HG02943 (cell line): Measurements from ENCODE around the gene KCNK1.

Experiments used
- ATAC-seq: cut with Tn5 transposase; IDR thresholded peaks from one replicate; pipeline ENCODE4 v1.9.1; 2021; ENCODE audit warnings: mild to moderate bottlenecking, low read depth, moderate library complexity; ENCODE audit not compliant: unreplicated experiment

The KCNK1 gene

DNA sequence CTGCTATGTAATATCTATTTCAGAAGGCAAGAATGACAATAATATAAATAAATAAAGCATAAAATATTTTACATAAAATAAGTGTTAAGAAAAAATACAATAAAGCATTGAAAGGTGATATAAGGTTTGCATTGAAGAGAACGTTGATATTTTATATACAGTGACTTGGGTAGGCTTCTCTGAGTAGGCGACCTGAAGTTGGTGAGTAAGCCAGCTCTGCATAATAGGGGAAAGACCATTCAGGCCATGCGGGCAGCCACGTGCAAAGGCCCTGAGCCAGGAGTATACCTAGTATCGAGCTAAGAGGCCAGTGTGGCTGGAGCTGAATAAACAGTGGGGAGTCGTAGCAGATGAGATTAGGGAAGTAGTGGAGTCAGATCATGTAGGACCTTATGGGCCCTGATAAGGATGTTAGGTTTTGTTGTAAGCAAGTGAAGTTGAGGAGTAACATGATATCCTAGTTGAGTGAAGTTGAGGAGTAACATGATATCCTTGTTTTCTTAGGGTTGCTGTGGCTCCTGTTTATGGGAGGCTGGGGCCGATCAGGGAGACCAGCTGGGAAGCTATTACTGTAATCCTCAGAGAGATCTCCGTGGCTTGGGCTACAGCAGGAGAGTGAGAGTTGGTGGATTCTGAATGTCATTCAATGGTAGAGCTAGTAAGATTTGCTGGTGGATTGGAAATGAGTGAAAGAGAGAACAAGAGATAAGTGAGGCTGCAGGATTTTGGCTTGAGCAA lies 22.0 kb downstream of the KCNK1 start:
- no peak for ATAC-seq

DNA sequence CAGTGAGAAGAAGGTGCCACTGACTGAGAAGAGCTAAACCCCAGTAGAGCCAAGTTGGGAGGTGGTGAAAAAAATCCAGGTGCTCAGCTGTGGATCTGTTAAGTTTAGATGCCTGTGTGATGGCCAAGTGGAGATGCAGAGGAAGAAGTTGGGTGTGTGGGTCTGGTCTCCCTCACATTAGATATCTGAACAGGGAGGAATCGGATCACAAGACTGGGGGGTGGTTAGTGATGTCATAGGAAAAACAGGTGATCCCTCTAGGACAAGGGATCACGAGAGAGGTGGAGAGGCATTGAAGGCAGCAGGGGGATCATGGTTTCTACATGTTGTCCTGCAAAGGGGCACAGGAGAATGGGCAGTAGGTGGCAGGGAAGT lies 22.6 kb downstream of the KCNK1 start:
- no peak for ATAC-seq

DNA sequence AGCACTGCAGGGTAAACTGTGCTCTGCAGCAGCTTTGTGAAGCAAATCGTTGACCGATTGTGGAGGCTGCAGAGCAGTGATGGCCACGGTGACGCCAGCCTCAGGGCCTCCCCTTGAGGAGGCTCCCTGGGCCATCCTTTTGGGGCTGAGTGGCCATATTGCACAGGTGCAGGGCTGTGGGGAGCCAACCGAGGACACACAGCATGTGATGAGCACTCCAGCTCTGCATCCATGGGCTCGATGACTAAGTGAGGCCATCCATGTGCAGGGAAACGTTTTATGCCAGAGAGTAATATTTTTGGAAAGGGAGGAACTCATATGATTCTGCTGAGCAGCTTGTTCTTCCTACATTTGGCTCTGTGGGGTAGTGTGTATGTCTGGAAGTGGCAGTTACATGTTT lies 24.6 kb downstream of the KCNK1 start:
- no peak for ATAC-seq

DNA sequence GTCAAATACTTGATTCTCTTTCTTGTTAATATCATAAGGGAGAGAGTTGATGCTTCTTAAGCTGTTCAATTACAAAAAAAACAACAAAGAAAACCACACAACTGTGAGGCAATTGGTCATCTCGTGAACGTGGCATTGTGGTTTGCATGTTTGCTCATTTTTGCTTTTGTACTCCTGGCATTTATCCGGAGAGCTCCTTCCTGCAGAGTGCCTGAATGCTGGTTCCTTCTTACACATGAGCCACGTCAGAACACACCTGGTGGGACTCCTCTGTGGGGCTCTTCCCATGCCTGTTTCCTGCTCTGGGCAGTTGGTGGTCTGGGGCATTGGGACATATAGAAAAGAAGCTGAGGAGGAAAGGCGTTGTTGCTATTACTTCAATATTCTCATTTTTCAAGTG lies 25.7 kb downstream of the KCNK1 start:
- ATAC-seq: no peak

DNA sequence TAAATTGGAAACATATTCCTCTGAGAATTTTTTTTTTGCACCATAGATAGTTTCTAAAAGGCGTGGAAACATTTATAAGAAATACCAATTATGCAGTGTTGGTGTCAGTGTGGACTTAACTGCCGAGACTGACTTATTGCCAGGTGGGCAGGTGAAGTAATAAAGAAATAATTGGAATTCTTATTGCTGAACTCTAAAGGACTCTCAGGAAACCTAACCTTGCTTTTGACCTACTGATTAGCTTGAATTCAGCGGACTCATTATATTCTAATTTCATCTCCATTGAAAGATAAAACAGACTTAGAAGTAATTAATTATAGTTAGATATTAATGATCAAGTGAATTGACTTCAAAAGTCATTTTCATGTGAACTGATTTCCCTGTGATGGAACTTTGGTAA lies 26.3 kb downstream of the KCNK1 start:
- ATAC-seq: no peak

DNA sequence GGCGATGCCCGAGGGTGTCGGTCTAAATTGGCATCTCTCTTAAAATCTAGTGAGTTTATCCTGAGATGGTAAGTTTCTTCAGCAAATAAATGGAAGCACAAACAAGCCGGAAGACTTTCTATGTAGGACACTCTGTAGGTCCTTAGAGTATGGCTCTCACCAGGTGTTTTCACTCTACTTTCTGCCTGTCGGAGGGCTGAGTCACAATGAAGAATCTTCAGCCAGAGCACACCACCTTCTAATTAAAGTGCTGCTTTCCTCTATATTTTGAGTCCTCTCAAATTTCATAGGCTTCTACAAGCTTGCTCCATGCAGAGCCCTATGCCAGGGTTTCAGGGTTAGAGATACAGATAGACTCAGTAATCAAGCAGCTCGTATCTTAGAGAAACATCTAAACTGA lies 27.1 kb downstream of the KCNK1 start:
- ATAC-seq: no peak

DNA sequence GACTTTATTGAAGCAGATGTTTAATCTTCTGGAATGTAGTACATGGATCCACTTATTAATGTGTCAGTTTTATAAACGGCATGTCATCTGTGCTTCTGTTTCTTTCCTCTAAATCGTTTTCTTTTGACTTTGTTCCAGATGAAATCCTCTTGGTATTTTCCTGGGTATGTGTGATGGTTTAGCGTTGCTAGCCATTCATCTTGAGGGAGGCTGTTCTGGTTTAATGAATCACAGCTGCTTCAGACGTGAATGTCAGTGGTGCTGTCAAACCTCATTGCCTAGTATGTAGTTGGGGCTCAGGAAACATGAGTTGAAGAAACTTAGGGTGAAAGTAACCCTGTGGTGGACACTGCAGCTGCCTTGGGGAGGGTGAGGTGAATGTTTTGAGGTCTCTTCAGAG lies 33.2 kb downstream of the KCNK1 start:
- ATAC-seq: no peak

DNA sequence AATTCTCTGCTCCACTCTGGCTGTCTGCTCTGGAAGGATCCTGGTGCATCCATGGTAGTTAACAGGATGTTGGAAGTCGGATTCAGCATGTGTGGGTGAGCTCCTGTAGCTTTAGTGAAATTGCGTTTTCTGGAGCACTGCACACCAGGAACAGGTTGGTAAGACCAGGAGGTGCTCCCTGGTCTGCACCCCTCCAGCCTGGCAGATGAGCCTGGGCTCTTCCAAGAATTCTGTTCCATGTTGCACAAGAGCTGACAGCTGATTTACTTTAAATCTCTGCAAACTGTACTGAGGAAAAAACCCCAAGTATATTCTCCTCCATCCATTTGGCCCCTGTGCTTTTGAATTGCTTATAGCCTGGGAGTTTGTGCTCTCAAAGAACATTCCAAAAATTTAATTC lies 33.7 kb downstream of the KCNK1 start:
- ATAC-seq: no peak

DNA sequence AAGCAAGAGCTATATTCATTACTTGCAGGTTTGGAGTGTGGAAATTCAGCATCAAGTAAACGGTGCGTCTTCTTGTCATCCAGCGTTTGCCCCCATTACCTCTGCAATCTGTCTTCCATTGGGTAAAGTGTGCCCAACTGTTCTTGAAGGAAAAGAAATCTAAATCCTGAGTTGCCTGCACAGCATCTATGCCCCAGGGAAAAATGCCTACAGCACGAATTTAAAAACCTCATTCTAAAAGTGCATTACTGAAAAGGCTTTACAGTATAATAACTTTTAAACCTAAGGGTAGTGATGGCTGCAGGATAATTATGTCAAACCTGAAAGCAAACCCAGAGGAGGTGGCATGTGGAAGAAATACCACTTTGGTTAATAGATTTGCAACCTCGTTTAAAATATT lies 37.2 kb downstream of the KCNK1 start:
- no peak for ATAC-seq

DNA sequence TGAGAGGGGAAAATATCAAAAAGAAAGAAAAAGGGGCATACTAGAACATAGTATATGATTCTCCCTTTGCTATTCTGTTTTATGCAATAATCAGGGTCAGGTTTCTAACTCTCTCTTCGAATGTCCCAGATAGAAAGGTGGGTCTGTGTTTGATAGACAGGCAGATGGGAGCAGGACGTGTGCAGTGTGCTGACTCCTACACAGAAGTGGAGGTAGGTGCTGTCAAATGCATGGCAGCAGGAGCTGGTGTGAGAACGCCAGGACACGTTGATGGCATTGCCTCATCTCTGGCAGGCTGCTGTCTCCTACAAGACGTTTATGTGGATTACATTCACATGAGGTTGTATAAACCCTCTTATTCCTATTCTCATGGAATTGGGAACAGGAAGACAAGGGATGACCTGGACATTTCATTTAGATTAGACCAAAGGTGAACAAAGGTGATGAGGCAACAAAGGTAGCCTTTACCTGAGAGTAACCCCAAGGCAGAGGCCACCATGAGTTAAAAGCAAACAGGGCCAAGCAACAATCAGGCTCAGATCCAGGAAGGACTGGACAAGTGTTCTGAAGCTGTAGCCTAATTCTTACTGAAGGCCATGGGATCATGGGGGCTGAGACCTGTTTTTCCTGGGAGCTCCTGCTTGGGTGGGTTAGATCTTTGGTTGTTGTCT lies 37.8 kb downstream of the KCNK1 start:
- ATAC-seq: no peak

DNA sequence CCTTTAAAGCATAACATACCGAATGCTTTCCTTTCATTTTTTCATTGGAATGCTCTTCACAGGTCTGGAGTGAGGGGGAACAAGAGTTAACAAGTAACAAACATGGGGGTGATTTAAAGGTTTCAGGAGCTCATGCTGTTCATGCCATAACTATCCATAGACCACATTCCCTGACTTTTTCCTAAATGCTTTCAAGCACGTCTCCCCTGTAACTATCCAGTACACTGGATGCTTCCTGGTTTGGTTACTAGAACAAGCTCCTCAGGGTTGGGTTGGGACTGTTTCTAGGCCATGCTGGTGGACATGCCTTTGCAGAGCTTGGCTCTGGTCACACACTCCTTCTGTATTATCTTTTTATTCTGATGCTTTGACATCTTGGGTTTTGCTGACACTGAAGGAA lies 38.6 kb downstream of the KCNK1 start:
- ATAC-seq: no peak

DNA sequence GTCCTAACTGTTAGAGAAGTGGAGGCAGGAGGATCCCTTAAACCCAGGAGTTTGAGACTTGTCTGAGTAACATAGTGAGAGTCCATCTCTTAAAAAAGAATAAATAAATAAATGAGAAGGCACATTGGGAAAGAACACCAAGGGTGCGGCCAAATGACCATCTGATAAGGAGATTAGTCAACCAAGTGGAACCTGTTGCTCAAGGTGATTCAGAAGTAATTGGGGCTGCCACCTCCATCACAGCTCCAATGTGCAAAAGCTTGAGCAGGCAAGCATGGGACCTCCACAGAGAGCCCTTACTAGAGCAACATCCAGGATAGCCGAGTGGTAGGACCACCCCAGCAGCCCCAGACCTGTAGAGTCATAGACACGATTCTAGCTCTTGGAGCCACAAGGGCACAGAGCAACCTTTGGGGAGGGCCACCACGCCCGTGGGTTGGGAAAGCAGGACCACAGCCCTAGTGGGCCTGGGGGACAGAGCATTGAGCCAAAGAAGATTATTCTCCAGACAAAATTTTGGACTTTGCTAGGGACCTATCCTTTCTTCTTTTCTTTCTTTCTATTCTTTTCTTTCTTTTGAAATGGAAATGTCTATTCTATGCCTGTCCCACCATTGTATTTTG lies 40.9 kb downstream of the KCNK1 start:
- no peak for ATAC-seq

DNA sequence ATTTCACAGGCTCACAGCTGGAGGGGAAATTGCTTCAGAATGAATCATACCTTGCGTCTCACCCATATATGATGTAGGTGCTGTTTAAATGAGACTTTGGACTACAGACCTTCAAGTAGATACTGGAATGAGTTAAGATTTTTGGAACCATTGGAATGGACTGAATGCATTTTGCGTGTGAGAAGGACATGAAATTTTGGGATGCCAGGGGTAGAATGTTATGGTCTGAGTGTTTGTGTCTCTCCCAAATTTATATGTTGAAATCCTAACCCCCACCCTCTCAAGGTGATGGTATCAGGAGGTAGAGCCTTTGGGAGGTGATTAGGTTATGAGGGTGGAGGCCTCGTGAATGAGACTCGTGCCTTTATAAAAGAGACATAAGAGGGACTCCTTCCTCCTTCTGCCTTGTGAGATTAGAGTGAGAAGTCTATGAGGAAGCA lies 41.4 kb downstream of the KCNK1 start:
- no peak for ATAC-seq

DNA sequence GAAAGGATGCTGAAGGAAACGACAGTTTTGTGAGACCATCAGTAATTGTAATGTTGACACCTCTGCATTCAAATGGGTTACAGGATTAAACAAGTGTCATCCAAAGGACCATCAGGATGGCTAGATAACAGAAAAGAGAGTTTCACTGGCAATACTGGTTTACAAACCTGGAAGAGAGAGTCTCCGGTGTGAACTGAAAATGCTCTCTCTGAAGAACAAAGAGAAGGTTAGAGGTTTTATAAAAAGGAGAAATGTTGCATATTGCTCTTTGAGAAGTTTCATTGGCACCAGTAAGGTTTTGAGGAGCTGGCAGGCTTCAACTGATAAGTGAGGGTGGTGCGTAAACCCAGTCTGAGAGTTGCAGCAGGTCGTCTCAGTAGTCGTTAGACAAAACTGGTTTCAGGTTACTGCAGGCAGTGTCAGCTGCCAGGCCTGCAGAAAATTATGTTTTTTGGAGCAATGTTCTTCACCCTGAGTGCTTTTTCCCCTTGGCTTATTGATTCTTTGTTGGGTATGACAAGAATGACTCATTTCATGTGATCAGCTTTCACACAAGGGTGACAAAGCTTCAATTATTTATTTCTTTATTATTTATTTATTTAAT lies 42.2 kb downstream of the KCNK1 start:
- ATAC-seq: no peak

DNA sequence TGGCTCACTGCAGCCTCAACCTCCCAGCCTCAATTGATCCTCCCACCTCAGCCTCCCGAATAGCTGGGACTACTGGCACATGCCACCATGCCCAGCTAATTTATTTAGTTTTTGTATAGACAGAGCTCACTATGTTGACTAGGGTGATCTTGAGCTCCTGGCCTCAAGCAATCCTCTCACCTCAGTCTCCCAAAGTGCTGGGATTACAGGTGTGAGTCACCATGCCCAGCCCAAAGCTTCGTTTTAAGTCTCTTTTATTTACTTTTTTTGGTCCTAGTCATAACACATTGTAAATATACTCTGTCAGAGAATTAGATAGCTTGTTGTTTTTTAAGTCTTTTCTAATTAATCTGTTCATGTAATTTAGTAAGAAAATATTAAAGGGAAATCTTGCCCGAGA lies 42.8 kb downstream of the KCNK1 start:
- no peak for ATAC-seq

DNA sequence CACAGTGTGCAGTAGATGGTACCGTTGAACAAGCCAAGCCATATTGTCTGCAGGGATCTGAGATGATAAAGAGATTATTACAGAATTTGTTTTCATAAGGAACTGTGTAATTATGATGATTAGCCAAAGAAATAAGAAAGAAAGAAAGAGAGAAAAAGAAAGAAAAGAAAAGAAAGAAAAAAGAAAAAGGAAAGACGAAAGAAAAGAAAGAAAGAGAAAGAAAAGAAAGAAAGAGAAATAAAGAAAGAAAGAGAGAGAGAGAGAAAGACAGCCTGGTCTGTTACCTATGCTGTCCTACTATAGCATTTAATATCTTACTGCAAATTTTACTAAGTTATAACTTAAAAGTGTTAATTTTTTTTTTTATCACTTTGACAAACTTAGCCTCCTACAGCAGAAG lies 43.6 kb downstream of the KCNK1 start:
- ATAC-seq: no peak

DNA sequence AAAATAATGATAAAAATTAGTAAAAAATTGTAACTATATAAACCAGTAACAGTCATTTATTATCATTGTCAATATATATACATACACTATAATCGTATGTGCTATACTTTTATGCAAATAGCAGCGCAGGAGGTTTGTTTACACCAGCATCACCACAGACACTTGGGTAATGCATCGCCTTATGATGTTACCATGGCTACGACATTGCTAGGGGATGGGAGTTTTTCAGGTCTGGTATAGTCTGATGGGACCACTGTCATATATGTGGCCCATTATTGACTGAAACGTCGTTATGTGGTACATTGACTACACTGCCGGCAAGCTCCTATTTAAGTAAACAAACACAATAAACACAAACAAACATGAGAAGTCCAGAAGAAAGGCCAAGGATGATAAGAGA lies 45.6 kb downstream of the KCNK1 start:
- ATAC-seq: no peak

DNA sequence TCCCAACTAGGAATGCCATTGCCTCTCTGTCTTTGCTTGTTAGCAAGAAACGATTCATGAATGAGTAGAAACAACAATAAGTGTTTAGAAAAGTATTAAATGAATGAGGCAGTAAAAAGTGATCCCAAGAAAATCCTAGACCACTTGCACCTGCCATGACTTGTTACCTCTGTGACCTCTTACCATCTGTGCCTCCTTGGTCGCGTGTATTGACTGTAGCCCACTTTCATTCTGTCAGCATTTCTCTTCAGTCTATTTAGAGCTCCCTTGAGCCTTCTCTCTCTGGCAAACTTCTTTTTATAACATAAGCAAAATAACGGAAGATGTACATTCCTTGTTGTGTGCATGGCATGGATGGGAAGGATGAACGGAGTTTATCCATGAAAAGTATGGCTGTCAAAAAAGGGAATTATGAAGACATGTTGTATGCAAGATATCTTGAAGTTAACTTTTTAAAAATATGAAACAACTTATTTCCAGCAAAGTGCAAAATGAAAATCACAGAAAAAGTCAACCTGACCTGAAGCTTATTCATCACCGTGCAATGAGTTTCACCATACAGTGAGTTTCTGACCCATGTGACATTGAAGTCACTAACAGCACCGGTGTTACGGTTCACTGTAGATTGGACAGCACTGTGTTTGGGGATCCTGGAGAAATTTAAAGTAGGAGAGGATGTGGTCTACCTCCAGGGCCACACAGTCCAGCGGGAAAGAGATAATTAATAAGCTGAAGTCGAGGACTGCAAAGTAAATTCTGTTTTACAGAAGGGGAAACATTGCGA lies 47.7 kb downstream of the KCNK1 start:
- ATAC-seq: no peak

DNA sequence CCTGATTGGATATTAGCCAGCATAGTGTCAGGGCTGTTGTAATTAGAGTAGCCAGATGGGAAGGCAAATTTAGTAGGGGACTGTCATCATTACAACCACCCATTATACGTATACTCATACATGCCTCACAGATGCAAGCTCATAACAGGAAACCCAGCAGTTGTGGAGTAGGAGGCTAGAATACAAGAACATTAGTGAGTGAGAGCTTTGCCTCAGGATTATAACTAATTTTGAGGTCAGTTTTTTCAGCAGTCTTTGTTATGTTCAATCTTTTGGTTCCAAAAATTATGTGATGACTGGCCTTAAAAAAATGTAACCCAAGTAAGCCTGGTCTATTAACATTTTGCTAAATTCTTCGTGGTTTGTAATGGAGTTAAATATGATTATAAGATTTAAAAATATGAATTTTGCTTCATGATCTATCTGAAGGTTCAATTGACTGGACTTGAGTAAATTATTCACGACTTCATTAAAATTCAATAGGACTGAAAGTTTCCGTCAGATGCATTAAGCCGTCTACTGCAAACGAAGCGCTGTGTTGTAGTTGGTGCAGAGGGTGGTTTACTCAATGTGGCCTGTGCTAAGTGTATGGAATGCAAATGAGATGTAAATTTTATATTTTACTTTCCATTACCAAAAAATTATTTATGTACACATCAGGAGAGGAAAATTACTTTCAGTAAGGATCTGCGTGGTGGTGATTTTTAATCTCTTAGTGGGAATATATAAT lies 48.8 kb downstream of the KCNK1 start:
- no peak for ATAC-seq

DNA sequence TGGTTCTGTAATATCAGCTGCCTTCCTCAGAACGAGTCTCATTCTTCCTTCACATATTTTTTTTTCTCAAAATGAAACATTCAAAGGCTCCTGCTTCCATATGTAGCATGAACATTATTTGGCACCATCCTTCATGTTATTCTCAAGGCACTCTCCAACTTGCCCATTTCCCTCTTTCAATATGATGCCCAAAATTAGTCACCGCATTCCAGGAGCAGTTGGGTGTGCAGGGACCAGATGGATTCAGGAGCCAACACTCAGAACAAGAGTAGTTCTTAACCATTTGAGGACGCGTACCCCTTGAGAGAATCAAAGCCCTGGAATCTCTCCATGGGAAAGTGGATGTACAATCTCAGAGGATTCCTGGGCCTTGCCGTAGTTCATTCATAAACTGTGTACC lies 50.3 kb downstream of the KCNK1 start:
- no peak for ATAC-seq
